ENCODE measurements around the gene RESP18.

DNA sequence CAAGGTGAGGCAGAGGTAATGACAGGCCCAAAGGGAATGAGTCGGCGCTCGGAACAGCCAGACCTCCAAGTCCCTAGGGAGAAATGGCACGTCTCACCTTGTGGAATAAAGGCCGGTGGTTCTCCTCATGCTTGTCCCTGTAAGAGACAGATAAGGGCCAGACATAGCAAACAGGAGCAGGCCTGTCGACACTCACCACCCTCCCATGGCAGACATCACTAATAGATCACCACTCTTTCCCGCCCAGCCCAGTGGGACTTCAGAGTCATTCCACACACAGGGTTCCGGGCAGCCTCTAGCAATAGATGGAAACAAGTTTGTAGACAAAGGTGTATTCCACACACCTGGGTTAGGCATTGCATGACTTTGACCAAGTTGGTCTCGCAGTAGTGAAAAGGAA is 48.9 kb upstream of the RESP18 start:
- TF ChIP-seq, protein P1, sequence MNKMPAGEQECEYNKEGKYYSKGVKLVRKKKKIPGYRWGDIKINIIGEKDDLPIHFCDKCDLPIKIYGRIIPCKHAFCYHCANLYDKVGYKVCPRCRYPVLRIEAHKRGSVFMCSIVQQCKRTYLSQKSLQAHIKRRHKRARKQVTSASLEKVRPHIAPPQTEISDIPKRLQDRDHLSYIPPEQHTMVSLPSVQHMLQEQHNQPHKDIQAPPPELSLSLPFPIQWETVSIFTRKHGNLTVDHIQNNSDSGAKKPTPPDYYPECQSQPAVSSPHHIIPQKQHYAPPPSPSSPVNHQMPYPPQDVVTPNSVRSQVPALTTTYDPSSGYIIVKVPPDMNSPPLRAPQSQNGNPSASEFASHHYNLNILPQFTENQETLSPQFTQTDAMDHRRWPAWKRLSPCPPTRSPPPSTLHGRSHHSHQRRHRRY (tag by site-specific recombination; IDR thresholded peaks at IDR 0.05): no peak
- TF ChIP-seq MEIS1 (CRISPR knock-in tag; IDR thresholded peaks at IDR 0.05; ENCODE audit: borderline replicate concordance) (no peak), ZNF221 (tag by site-specific recombination; IDR thresholded peaks at IDR 0.05; ENCODE audit: borderline replicate concordance) (no peak), YY1 (tag by site-specific recombination; IDR thresholded peaks at IDR 0.05) (no peak), KLF1 (tag by site-specific recombination; IDR thresholded peaks at IDR 0.05) (no peak), ZNF510 (tag by site-specific recombination; IDR thresholded peaks at IDR 0.05; ENCODE audit: insufficient replicate concordance) (no peak), ZBTB7A (tag by site-specific recombination; IDR thresholded peaks at IDR 0.05; ENCODE audit: low read depth) (no peak), ZFHX2 (tag by site-specific recombination; conservative IDR thresholded peaks at IDR 0.05) (no peak), ZNF76 (tag by site-specific recombination; IDR thresholded peaks at IDR 0.05; ENCODE audit: borderline replicate concordance, low read depth) (no peak), ZSCAN30 (tag by site-specific recombination; IDR thresholded peaks at IDR 0.05) (no peak)
- TF ChIP-seq, protein P2, sequence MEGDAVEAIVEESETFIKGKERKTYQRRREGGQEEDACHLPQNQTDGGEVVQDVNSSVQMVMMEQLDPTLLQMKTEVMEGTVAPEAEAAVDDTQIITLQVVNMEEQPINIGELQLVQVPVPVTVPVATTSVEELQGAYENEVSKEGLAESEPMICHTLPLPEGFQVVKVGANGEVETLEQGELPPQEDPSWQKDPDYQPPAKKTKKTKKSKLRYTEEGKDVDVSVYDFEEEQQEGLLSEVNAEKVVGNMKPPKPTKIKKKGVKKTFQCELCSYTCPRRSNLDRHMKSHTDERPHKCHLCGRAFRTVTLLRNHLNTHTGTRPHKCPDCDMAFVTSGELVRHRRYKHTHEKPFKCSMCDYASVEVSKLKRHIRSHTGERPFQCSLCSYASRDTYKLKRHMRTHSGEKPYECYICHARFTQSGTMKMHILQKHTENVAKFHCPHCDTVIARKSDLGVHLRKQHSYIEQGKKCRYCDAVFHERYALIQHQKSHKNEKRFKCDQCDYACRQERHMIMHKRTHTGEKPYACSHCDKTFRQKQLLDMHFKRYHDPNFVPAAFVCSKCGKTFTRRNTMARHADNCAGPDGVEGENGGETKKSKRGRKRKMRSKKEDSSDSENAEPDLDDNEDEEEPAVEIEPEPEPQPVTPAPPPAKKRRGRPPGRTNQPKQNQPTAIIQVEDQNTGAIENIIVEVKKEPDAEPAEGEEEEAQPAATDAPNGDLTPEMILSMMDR (tag by site-specific recombination; IDR thresholded peaks at IDR 0.05): no peak
- TF ChIP-seq, protein P3, sequence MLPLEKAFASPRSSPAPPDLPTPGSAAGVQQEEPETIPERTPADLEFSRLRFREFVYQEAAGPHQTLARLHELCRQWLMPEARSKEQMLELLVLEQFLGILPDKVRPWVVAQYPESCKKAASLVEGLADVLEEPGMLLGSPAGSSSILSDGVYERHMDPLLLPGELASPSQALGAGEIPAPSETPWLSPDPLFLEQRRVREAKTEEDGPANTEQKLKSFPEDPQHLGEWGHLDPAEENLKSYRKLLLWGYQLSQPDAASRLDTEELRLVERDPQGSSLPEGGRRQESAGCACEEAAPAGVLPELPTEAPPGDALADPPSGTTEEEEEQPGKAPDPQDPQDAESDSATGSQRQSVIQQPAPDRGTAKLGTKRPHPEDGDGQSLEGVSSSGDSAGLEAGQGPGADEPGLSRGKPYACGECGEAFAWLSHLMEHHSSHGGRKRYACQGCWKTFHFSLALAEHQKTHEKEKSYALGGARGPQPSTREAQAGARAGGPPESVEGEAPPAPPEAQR (tag by site-specific recombination; IDR thresholded peaks at IDR 0.05): no peak
- TF ChIP-seq, protein P4, sequence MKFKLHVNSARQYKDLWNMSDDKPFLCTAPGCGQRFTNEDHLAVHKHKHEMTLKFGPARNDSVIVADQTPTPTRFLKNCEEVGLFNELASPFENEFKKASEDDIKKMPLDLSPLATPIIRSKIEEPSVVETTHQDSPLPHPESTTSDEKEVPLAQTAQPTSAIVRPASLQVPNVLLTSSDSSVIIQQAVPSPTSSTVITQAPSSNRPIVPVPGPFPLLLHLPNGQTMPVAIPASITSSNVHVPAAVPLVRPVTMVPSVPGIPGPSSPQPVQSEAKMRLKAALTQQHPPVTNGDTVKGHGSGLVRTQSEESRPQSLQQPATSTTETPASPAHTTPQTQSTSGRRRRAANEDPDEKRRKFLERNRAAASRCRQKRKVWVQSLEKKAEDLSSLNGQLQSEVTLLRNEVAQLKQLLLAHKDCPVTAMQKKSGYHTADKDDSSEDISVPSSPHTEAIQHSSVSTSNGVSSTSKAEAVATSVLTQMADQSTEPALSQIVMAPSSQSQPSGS (tag by site-specific recombination; IDR thresholded peaks at IDR 0.05; ENCODE audit: low read depth): no peak

Measured in HEK293 (cell line).